Endodermal cell (in vitro differentiated cells): ENCODE measurements around the gene DESI1. TPM values are rescaled to one million over a fixed set of nuclear protein-coding genes. Genes with fewer than 3 reads are reported as not detected.
"Not testable (repeated sequence)": the region's sequence is repeated elsewhere in the genome, so short reads cannot be mapped to it uniquely, and the experiment has no call there.

Source experiments
- DNase-seq: peaks from one replicate; pipeline ENCODE4 v3.0.0-alpha.2; 2017
- H3K27ac ChIP-seq: 2 replicates; pipeline ENCODE4 v1.5.1; 2013; ENCODE audit warnings: mild to moderate bottlenecking, low read depth, low read length, moderate library complexity
- H3K27me3 ChIP-seq: 2 replicates; pipeline ENCODE4 v1.6.1; 2013; ENCODE audit warnings: mild to moderate bottlenecking, low read length, moderate library complexity; ENCODE audit not compliant: insufficient read depth, control insufficient read depth, poor library complexity, severe bottlenecking
- H3K36me3 ChIP-seq: 2 replicates; pipeline ENCODE4 v1.7.0; 2013; ENCODE audit warnings: mild to moderate bottlenecking, low read length, moderate library complexity; ENCODE audit not compliant: control insufficient read depth, insufficient read depth
- H3K4me1 ChIP-seq: one replicate; pipeline ENCODE4 v1.7.0; 2013; ENCODE audit warnings: low read length; ENCODE audit not compliant: control insufficient read depth, insufficient read depth
- H3K4me3 ChIP-seq: 2 replicates; pipeline ENCODE4 v1.5.1; 2013; ENCODE audit warnings: mild to moderate bottlenecking, low read length, moderate library complexity
- H3K9ac ChIP-seq: 2 replicates; pipeline ENCODE4 v1.6.1; 2013; ENCODE audit warnings: mild to moderate bottlenecking, low read length, moderate library complexity; ENCODE audit not compliant: poor library complexity, severe bottlenecking; ENCODE audit errors: extremely low read depth
- H3K9me3 ChIP-seq: 2 replicates; pipeline ENCODE4 v1.6.1; 2013; ENCODE audit warnings: mild to moderate bottlenecking, low read length, moderate library complexity; ENCODE audit not compliant: control insufficient read depth
- H3K27ac Mint-ChIP-seq: 2 replicates; pipeline ENCODE4 v1.8.0; 2020; ENCODE audit warnings: mixed read lengths
- H3K27me3 Mint-ChIP-seq: 2 replicates; pipeline ENCODE4 v1.8.0; 2021; ENCODE audit warnings: mild to moderate bottlenecking, mixed read lengths; ENCODE audit not compliant: insufficient read depth
- H3K36me3 Mint-ChIP-seq: 2 replicates; pipeline ENCODE4 v1.8.0; 2020; ENCODE audit warnings: low read depth, mixed read lengths
- H3K4me1 Mint-ChIP-seq: 2 replicates; pipeline ENCODE4 v1.8.0; 2020; ENCODE audit warnings: mixed read lengths
- H3K4me3 Mint-ChIP-seq: 2 replicates; pipeline ENCODE4 v1.8.0; 2020; ENCODE audit warnings: mild to moderate bottlenecking, moderate library complexity, mixed read lengths
- H3K9me3 Mint-ChIP-seq: 2 replicates; pipeline ENCODE4 v1.8.0; 2020; ENCODE audit warnings: mild to moderate bottlenecking, mixed read lengths
- CTCF ChIP-seq: fragments of 200-600 bp; sonication (generic); conservative IDR thresholded peaks from 2 replicates; pipeline ENCODE4 v1.5.0; 2021; ENCODE audit warnings: antibody characterized with exemption, mild to moderate bottlenecking
- WGBS, 2 experiments: methylation state at CpG; one replicate each; pipeline versions ENCODE4 v1.1.5 to v1.1.7; 2013; ENCODE audit warnings: missing lambda C conversion rate in 2 of 2, mixed read lengths in 1 of 2; ENCODE audit not compliant: insufficient coverage in 1 of 2, insufficient read length in 1 of 2; 5-methylcytosine and 5-hydroxymethylcytosine counted together
- total RNA-seq, 2 donors: library from RNA; stranded (reverse); fragmentation: NEBNext Ultra II Directional in 1 of 2; extraction: Animal tissue kit (Norgen Biotek cat#: 25700) in 1 of 2; gene quantifications; 2 replicates in 1 of 2; 3 replicates in 1 of 2; pipeline ENCODE4 v1.2.1, GENCODE V29; 2021

Gene DESI1
- total RNA-seq, 2 donors from 2014 or later = 21.8 to 28.9 TPM

- Histone ChIP-seq H3K9me3 (peaks cover 26% of the 10 kb centered on the region), H3K36me3 (peaks cover 81% of the 10 kb centered on the region)
- 95% methylated on average over 10 of the region's 23 CpGs; no CpG with 5 or more reads in 1 of the 2 experiments for WGBS, 2 experiments
- H3K27me3 ChIP-seq, H3K27me3 Mint-ChIP-seq, DNase-seq, H3K9ac ChIP-seq, H3K4me3 Mint-ChIP-seq, H3K4me3 ChIP-seq, H3K27ac Mint-ChIP-seq, H3K4me1 Mint-ChIP-seq, H3K27ac ChIP-seq, H3K4me1 ChIP-seq: not testable (repeated sequence)
- H3K9me3 Mint-ChIP-seq = peaks cover 28% of the 10 kb centered on the region
- peaks cover 89% of the 10 kb centered on the region for H3K36me3 Mint-ChIP-seq
These were observed 10.8 kb upstream of the DESI1 start for GRCh38 chr22:41631615-41632014.

- H3K4me3 Mint-ChIP-seq, H3K4me1 ChIP-seq, H3K27me3 ChIP-seq, DNase-seq, H3K4me1 Mint-ChIP-seq, H3K27ac Mint-ChIP-seq, H3K27me3 Mint-ChIP-seq, H3K4me3 ChIP-seq, H3K9ac ChIP-seq, H3K27ac ChIP-seq: not testable (repeated sequence)
- Histone ChIP-seq H3K36me3 (peaks cover 77% of the 10 kb centered on the region), H3K9me3 (peaks cover 26% of the 10 kb centered on the region)
- Mint-ChIP-seq H3K9me3 (peaks cover 28% of the 10 kb centered on the region), H3K36me3 (peaks cover 84% of the 10 kb centered on the region)
- WGBS, 2 experiments = 92 to 100% methylated on average over 4 to 20 of the region's 28 CpGs
These were observed 10.3 kb upstream of the DESI1 start for GRCh38 chr22:41631115-41631514.

GRCh38 chr22:41625577-41625976 is 4.7 kb upstream of the DESI1 start:
- no peaks in the 10 kb centered on the region for H3K4me1 ChIP-seq
- no peak overlapping the region for H3K27ac ChIP-seq
- no peak overlapping the region for H3K4me3 ChIP-seq
- TF ChIP-seq CTCF = no peak
- H3K9me3 Mint-ChIP-seq = peaks cover 13% of the 10 kb centered on the region
- peaks cover 15% of the 10 kb centered on the region for H3K9me3 ChIP-seq
- 95 to 98% methylated on average over 6 to 7 of the region's 7 CpGs for WGBS, 2 experiments
- H3K9ac ChIP-seq = no peak overlapping the region
- peaks cover 64% of the 10 kb centered on the region for H3K36me3 ChIP-seq
- H3K4me3 Mint-ChIP-seq = no peak overlapping the region
- H3K36me3 Mint-ChIP-seq = peaks cover 66% of the 10 kb centered on the region
- no peaks in the 10 kb centered on the region for H3K27me3 ChIP-seq
- H3K4me1 Mint-ChIP-seq = peaks cover 7% of the 10 kb centered on the region
- DNase-seq = no peak
- no peak overlapping the region for H3K27ac Mint-ChIP-seq
- no peaks in the 10 kb centered on the region for H3K27me3 Mint-ChIP-seq

GRCh38 chr22:41621911-41622179 is 1.0 kb upstream of the DESI1 start:
- H3K4me1 ChIP-seq = no peaks in the 10 kb centered on the region
- H3K4me3 ChIP-seq = peak overlapping the region; percentile 93
- 6 to 10% methylated on average over 8 of the region's 8 CpGs for WGBS, 2 experiments
- Mint-ChIP-seq H3K36me3 (peaks cover 33% of the 10 kb centered on the region), H3K9me3 (no peaks in the 10 kb centered on the region), H3K4me1 (peaks cover 20% of the 10 kb centered on the region), H3K4me3 (peak overlapping the region; percentile 95), H3K27me3 (no peaks in the 10 kb centered on the region), H3K27ac (peak overlapping the region; percentile 99)
- peak overlapping the region; percentile 94 for H3K27ac ChIP-seq
- H3K27me3 ChIP-seq = no peaks in the 10 kb centered on the region
- H3K9me3 ChIP-seq = no peaks in the 10 kb centered on the region
- no peak for TF ChIP-seq CTCF
- peak overlapping the region; percentile 98 for H3K9ac ChIP-seq
- DNase-seq = no peak
- peaks cover 31% of the 10 kb centered on the region for H3K36me3 ChIP-seq
